GM10248 (cell line): ENCODE results near the gene MRPL55.

Source experiments
- CTCF ChIA-PET: fragments of 300-600 bp; sonication (Branson Sonifier 250); formaldehyde crosslinking; extraction: SDS; loops from one replicate; lab custom pipeline; 2021; ENCODE audit warnings: antibody characterized with exemption; lab: Yijun Ruan, JAX
- POLR2A ChIA-PET: fragments of 350-650 bp; sonication (Branson Sonifier 250); formaldehyde crosslinking; extraction: SDS; loops from one replicate; lab custom pipeline; 2020; ENCODE audit warnings: antibody characterized with exemption; lab: Yijun Ruan, JAX
- DNase-seq: peaks from one replicate; pipeline ENCODE4 v3.0.0; 2012; ENCODE audit errors: extremely low spot score
- CTCF ChIP-seq: IDR thresholded peaks from 2 replicates; pipeline ENCODE4 v1.5.1; 2012; ENCODE audit warnings: mild to moderate bottlenecking, low read depth; ENCODE audit errors: extremely low read depth, missing control alignments, control extremely low read depth

MRPL55 gene

GRCh38 chr1:228104526-228105269, 4.4 kb downstream of the MRPL55 start:
- no peak for DNase-seq
- ChIA-PET POLR2A (no interaction called here), CTCF (no interaction called here)
- TF ChIP-seq CTCF: no peak

GRCh38 chr1:228102791-228103620, 6.1 kb downstream of the MRPL55 start, which contains the start of gene C1orf35:
Gene C1orf35 (minus strand): TSS chr1:228103325. CDS start chr1:228103227, 98 bp downstream.
- no peak for TF ChIP-seq CTCF
- ChIA-PET POLR2A (interaction anchor here (1.0 kb wide), 1 partner anchor 8 kb away, joined by 3 read pairs; no protein-coding TSS in a partner anchor), CTCF (no interaction called here)
- peak; percentile 98 for DNase-seq

- DNase-seq: peak; percentile 73
- CTCF ChIA-PET: no interaction called here
- peak; percentile 46 for TF ChIP-seq CTCF
- POLR2A ChIA-PET: interaction anchor here (0.8 to 1.6 kb wide), 4 partner anchors 13 to 92 kb away, joined by 3 to 5 read pairs (median 4); partner anchors contain the start of gene ARF1
Measured at GRCh38 chr1:228101994-228102790, 6.9 kb downstream of the MRPL55 start.

GRCh38 chr1:228101614-228101993, 7.5 kb downstream of the MRPL55 start:
- peak; percentile 34 for DNase-seq
- POLR2A ChIA-PET: interaction anchor here (0.8 to 1.6 kb wide), 4 partner anchors 13 to 91 kb away, joined by 3 to 5 read pairs (median 4); partner anchors contain the start of gene ARF1
- no peak for TF ChIP-seq CTCF
- CTCF ChIA-PET: no interaction called here

GRCh38 chr1:228100822-228101613, 8.1 kb downstream of the MRPL55 start:
- ChIA-PET POLR2A (interaction anchor here (0.8 to 1.6 kb wide), 4 partner anchors 10 to 91 kb away, joined by 3 to 5 read pairs (median 4); partner anchors contain the start of gene ARF1), CTCF (interaction anchor here (0.9 to 3.3 kb wide), 3 partner anchors 17 to 101 kb away, joined by 3 to 10 read pairs (median 5); no protein-coding TSS in a partner anchor)
- DNase-seq: peak; percentile 18
- TF ChIP-seq CTCF: no peak
